Keratinocyte (primary cell): ENCODE data around the gene NRG2. TPM values are rescaled to one million over a fixed set of nuclear protein-coding genes. Genes with fewer than 3 reads are reported as not detected.

Experiments
- DNase-seq: peaks from one replicate; pipeline ENCODE4 v3.0.0-alpha.2; 2011; ENCODE audit warnings: low read depth, missing footprints, low spot score
- FAIRE-seq: peaks from 2 replicates; lab custom pipeline; 2011; peaks lifted over from hg19 to GRCh38; lab: Jason Lieb, UNC
- H2AFZ ChIP-seq: 2 replicates; pipeline ENCODE4 v1.6.0; 2012; ENCODE audit warnings: low read length, control low read depth, inconsistent platforms; ENCODE audit not compliant: control insufficient read depth
- H3K27ac ChIP-seq: 2 replicates; pipeline ENCODE4 v1.5.1; 2011; ENCODE audit warnings: low read length; ENCODE audit not compliant: control insufficient read depth, insufficient read depth
- H3K27me3 ChIP-seq: 3 replicates; pipeline ENCODE4 v1.6.0; 2011; ENCODE audit warnings: low read length; ENCODE audit not compliant: control insufficient read depth, insufficient read depth; ENCODE audit errors: extremely low read depth
- H3K36me3 ChIP-seq, 2 experiments: 2 replicates in 1 of 2; 3 replicates in 1 of 2; pipeline ENCODE4 v1.5.1; 2011; ENCODE audit warnings: low read length in 2 of 2, mild to moderate bottlenecking in 1 of 2; ENCODE audit not compliant: control insufficient read depth in 2 of 2, insufficient read depth in 2 of 2; ENCODE audit errors: extremely low read depth in 1 of 2
- H3K4me1 ChIP-seq: 3 replicates; pipeline ENCODE4 v1.5.1; 2011; ENCODE audit warnings: low read length; ENCODE audit not compliant: control insufficient read depth, insufficient read depth; ENCODE audit errors: extremely low read depth
- H3K4me2 ChIP-seq: 3 replicates; pipeline ENCODE4 v1.6.0; 2011; ENCODE audit warnings: low read depth, low read length; ENCODE audit not compliant: control insufficient read depth, insufficient read depth; ENCODE audit errors: extremely low read depth
- H3K4me3 ChIP-seq, 3 experiments: fragments of 200-600 bp in 1 of 3; sonication (generic) in 1 of 3; 2 replicates in 2 of 3; 3 replicates in 1 of 3; pipeline ENCODE4 v1.5.1; 2011 to 2016; ENCODE audit warnings: low read length in 3 of 3, mild to moderate bottlenecking in 3 of 3, control low read depth in 2 of 3, inconsistent platforms in 1 of 3, low read depth in 1 of 3, mixed read lengths in 1 of 3, mixed run types in 1 of 3, moderate library complexity in 1 of 3; ENCODE audit not compliant: control insufficient read depth in 2 of 3, insufficient read depth in 2 of 3; ENCODE audit errors: extremely low read depth in 1 of 3
- H3K79me2 ChIP-seq: 2 replicates; pipeline ENCODE4 v1.6.0; 2012; ENCODE audit warnings: low read length; ENCODE audit not compliant: control insufficient read depth, insufficient read depth
- H3K9ac ChIP-seq: 3 replicates; pipeline ENCODE4 v1.6.0; 2011; ENCODE audit warnings: low read length; ENCODE audit not compliant: control insufficient read depth, insufficient read depth; ENCODE audit errors: extremely low read depth
- H3K9me1 ChIP-seq: 3 replicates; pipeline ENCODE4 v1.6.0; 2011; ENCODE audit warnings: low read length; ENCODE audit not compliant: control insufficient read depth, insufficient read depth; ENCODE audit errors: extremely low read depth
- H3K9me3 ChIP-seq: 2 replicates; pipeline ENCODE4 v1.5.1; 2012; ENCODE audit warnings: low read depth, low read length; ENCODE audit not compliant: control insufficient read depth
- H4K20me1 ChIP-seq: 3 replicates; pipeline ENCODE4 v1.6.0; 2011; ENCODE audit warnings: low read length; ENCODE audit not compliant: control insufficient read depth, insufficient read depth; ENCODE audit errors: extremely low read depth
- EZH2 ChIP-seq: IDR thresholded peaks from one replicate; pipeline ENCODE4 v1.6.1; 2012; ENCODE audit warnings: inconsistent platforms, mild to moderate bottlenecking, low read length, moderate library complexity
- dilution Hi-C: fragments of 300-500 bp; cut with MboI; formaldehyde crosslinking; loops from one replicate; pipeline ENCODE4 v1.7.0; 2020; ENCODE audit warnings: low sequenced_read_pairs; ENCODE audit not compliant: extremely low pct_ligation_motif_present
- polyA plus RNA-seq, 5 experiments: library from polyadenylated mRNA; depleted of rRNA in 3 of 5; stranded (reverse) in 3 of 5; stranded (forward) in 1 of 5; unstranded in 1 of 5; fragments of >200 nt; gene quantifications; 1 replicate in 1 of 5; 2 replicates in 3 of 5; 3 replicates in 1 of 5; pipeline versions ENCODE4 v1.2.1 to v1.2.3, GENCODE V29; 2011 to 2012; ENCODE audit warnings: missing spikeins in 2 of 5, low read depth in 1 of 5, low replicate concordance in 1 of 5
- TF ChIP-seq, protein P1 (sequence below), 3 experiments: IDR thresholded peaks in 1 of 3; conservative IDR thresholded peaks in 1 of 3; optimal IDR thresholded peaks in 1 of 3; 2 replicates in 2 of 3; 3 replicates in 1 of 3; pipeline versions ENCODE3 to v1.5.1; 2011; ENCODE audit warnings: low read length in 3 of 3, mild to moderate bottlenecking in 3 of 3, moderate library complexity in 2 of 3, control low read depth in 1 of 3, inconsistent platforms in 1 of 3; ENCODE audit not compliant: insufficient read depth in 2 of 3; ENCODE audit errors: extremely low read depth in 1 of 3

NRG2 gene
- polyA plus RNA-seq, 1 donor (not counting 4 experiments of a cell fraction or from before 2014, with no cell fraction given) = 0.13 TPM

DNA sequence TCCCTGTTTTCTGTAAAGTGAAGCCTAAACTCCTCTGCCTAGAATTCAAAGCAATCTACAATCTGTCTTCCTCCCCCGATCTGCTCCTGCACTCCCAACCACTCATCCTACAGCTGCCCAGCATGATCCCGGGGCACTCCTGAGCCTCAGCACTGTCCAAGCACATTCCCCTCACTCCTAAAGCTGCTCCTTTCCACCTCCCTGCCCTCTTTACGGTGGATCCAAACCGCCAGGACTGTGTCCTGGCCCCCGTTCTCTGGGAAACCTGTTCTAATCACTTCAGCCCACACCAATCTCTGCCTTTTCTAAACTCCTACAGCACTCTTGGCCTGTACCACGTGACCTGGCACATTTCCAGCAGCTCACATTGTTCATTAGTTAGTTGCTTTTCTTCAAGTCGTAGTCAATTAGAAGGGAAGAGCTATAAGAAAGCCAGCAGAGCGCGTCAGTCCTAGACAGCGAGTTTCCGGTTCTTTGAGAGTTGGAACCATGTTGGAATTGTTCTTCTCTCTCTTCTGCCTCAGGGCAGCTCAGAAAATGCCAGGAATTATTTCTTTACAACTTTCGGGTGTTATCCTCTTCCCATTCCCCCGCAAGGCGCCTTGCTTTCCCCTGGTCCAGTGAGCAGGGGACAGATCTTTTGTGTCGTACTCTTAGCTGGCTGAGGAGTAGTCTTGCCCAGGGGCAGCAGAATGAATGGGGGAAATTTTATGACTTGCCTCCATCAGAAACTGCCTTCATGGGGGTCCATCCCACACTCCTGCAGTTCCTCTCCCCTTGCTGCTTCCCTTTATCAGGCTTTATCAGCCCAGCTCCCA lies 60.7 kb downstream of the NRG2 start:
- H2AFZ ChIP-seq = no peak overlapping the region
- H3K4me3 ChIP-seq = no peak overlapping the region
- peak; percentile 15 for DNase-seq
- no peak overlapping the region for H3K27ac ChIP-seq
- H3K4me2 ChIP-seq = no peak overlapping the region
- FAIRE-seq = no peak
- no peaks in the 10 kb centered on the region for H3K27me3 ChIP-seq
- H3K9ac ChIP-seq = no peak overlapping the region
- peaks cover 19% of the 10 kb centered on the region for H3K4me1 ChIP-seq
- dilution Hi-C loops = no loop called here
- no peaks in the 10 kb centered on the region for H3K36me3 ChIP-seq
- H4K20me1 ChIP-seq = no peaks in the 10 kb centered on the region
- H3K9me1 ChIP-seq = no peaks in the 10 kb centered on the region
- no peaks in the 10 kb centered on the region for H3K79me2 ChIP-seq
- no peak for TF ChIP-seq EZH2
- TF ChIP-seq, protein P1, sequence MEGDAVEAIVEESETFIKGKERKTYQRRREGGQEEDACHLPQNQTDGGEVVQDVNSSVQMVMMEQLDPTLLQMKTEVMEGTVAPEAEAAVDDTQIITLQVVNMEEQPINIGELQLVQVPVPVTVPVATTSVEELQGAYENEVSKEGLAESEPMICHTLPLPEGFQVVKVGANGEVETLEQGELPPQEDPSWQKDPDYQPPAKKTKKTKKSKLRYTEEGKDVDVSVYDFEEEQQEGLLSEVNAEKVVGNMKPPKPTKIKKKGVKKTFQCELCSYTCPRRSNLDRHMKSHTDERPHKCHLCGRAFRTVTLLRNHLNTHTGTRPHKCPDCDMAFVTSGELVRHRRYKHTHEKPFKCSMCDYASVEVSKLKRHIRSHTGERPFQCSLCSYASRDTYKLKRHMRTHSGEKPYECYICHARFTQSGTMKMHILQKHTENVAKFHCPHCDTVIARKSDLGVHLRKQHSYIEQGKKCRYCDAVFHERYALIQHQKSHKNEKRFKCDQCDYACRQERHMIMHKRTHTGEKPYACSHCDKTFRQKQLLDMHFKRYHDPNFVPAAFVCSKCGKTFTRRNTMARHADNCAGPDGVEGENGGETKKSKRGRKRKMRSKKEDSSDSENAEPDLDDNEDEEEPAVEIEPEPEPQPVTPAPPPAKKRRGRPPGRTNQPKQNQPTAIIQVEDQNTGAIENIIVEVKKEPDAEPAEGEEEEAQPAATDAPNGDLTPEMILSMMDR (optimal IDR thresholded peaks at IDR 0.05 in 1 of 3, IDR thresholded peaks at IDR 0.05 in 1 of 3, conservative IDR thresholded peaks at IDR 0.05 in 1 of 3; ENCODE audit: extremely low read depth in 1 of 3, insufficient read depth in 2 of 3, low read length in 3 of 3) = no peak
- no peaks in the 10 kb centered on the region for H3K9me3 ChIP-seq

DNA sequence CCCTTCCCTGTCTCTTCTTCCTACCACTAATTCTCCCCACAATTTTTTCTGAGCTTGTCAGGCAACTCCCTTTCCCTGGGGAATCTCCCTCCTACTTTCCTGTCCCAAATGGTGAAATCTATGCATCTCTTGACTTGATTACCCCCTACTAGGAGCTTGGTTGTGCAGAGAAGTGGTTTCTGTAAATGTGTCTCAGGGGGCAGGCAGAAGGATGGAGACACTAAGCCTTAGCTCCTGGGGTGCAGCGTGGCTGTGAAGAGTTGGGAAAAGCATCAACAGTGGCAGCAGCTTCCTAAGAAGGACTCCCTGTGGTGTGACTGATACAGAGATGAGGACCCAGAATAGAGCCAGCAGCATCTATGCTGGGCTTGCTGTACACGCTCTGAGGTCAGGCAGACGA lies 62.3 kb downstream of the NRG2 start:
- Histone ChIP-seq H3K4me1 (peaks cover 12% of the 10 kb centered on the region), H3K9ac (no peak overlapping the region), H2AFZ (no peak overlapping the region), H4K20me1 (no peaks in the 10 kb centered on the region), H3K27ac (no peak overlapping the region), H3K27me3 (no peaks in the 10 kb centered on the region), H3K4me2 (no peak overlapping the region), H3K4me3 (no peak overlapping the region), H3K79me2 (no peaks in the 10 kb centered on the region), H3K36me3 (no peaks in the 10 kb centered on the region), H3K9me1 (no peaks in the 10 kb centered on the region), H3K9me3 (no peaks in the 10 kb centered on the region)
- FAIRE-seq (no peak), DNase-seq (no peak)
- TF ChIP-seq EZH2 = no peak
- TF ChIP-seq, protein P1 (optimal IDR thresholded peaks at IDR 0.05 in 1 of 3, IDR thresholded peaks at IDR 0.05 in 1 of 3, conservative IDR thresholded peaks at IDR 0.05 in 1 of 3; ENCODE audit: extremely low read depth in 1 of 3, insufficient read depth in 2 of 3, low read length in 3 of 3) = no peak
- dilution Hi-C loops = no loop called here
